T-helper 2 cell treated with Interferon-gamma antibody and Interleukin-4, amounts not matched to agents 100 ng/mL and 5 ng/mL, for 36 hours (primary cell): ENCODE measurements around the gene KRT31. TPM values are rescaled to one million over a fixed set of nuclear protein-coding genes. Genes with fewer than 3 reads are reported as not detected.
"Not testable (repeated sequence)": the region's sequence is repeated elsewhere in the genome, so short reads cannot be mapped to it uniquely, and the experiment has no call there.

Experiments
- intact Hi-C: fragments of 100-400 bp; cut with micrococcal nuclease; formaldehyde crosslinking; loops from one replicate; pipeline ENCODE4 v1.15.1; 2023
- total RNA-seq: library from RNA; stranded (reverse); gene quantifications from 2 replicates; pipeline ENCODE4 v1.2.3, GENCODE V29; 2022

Gene KRT31
- total RNA-seq, 1 donor from 2014 or later, result not detected

- intact Hi-C loops, result no loop called here
These were observed 5.1 kb downstream of the KRT31 start for GRCh38 chr17:41392278-41392677.

GRCh38 chr17:41391535-41391934, 5.9 kb downstream of the KRT31 start:
- intact Hi-C loops, result no loop called here

GRCh38 chr17:41390411-41390938, 6.9 kb downstream of the KRT31 start:
- intact Hi-C loops, result no loop called here

GRCh38 chr17:41387670-41388069, 9.7 kb downstream of the KRT31 start:
- intact Hi-C loops, result no loop called here

- intact Hi-C loops, result no loop called here
These were observed 11.2 kb downstream of the KRT31 start for GRCh38 chr17:41386227-41386626.

- intact Hi-C loops, result no loop called here
These were observed 13.7 kb downstream of the KRT31 start for GRCh38 chr17:41383690-41384089.

GRCh38 chr17:41382394-41382793, 15.0 kb downstream of the KRT31 start:
- intact Hi-C loops, result no loop called here

GRCh38 chr17:41381943-41382342, 15.5 kb downstream of the KRT31 start, which contains the start of gene KRT34:
Gene KRT34, minus strand, starts transcription at chr17:41382306. Its CDS starts 60 bp downstream, at chr17:41382246.
- intact Hi-C loops, result not testable (repeated sequence)

GRCh38 chr17:41380091-41380490, 17.3 kb downstream of the KRT31 start:
- intact Hi-C loops, result not testable (repeated sequence)

- intact Hi-C loops, result no loop called here
These were observed 19.9 kb downstream of the KRT31 start for GRCh38 chr17:41377546-41377945.

GRCh38 chr17:41369713-41370112, 27.7 kb downstream of the KRT31 start, which contains the start of gene KRT33B:
Gene KRT33B, minus strand, starts transcription at chr17:41369813. Its CDS starts 63 bp downstream, at chr17:41369750.
- intact Hi-C loops, result no loop called here

GRCh38 chr17:41369023-41369422, 28.4 kb downstream of the KRT31 start:
- intact Hi-C loops, result no loop called here

GRCh38 chr17:41367426-41368075, 29.9 kb downstream of the KRT31 start:
- intact Hi-C loops, result no loop called here

GRCh38 chr17:41366070-41366469, 31.3 kb downstream of the KRT31 start:
- intact Hi-C loops, result no loop called here

GRCh38 chr17:41363881-41364280, 33.5 kb downstream of the KRT31 start:
- intact Hi-C loops, result no loop called here

- intact Hi-C loops, result no loop called here
These were observed 37.0 kb downstream of the KRT31 start for GRCh38 chr17:41360296-41360995.

GRCh38 chr17:41354536-41354935, 42.9 kb downstream of the KRT31 start:
- intact Hi-C loops, result no loop called here

GRCh38 chr17:41352597-41353366, 44.6 kb downstream of the KRT31 start:
- intact Hi-C loops, result no loop called here

GRCh38 chr17:41351177-41351576, 46.2 kb downstream of the KRT31 start:
- intact Hi-C loops, result no loop called here

- intact Hi-C loops, result not testable (repeated sequence)
These were observed 47.0 kb downstream of the KRT31 start, which contains the start of gene KRT33A for GRCh38 chr17:41350381-41350878. Gene KRT33A, minus strand, starts transcription at chr17:41350828. Its CDS starts 61 bp downstream, at chr17:41350767.
